Tibial nerve (tissue), 3 donors: ENCODE results near the gene NTN5.
A peak's percentile ranks its signal among the peaks of the same experiment; 100 is the strongest.

ENCODE experiments used
- POLR2A ChIP-seq, 2 donors: fragments of 450-650 bp; IDR thresholded peaks; one replicate each; pipeline ENCODE4 v1.6.1; 2017; ENCODE audit warnings: antibody characterized with exemption in 2 of 2, mild to moderate bottlenecking in 2 of 2, moderate library complexity in 2 of 2
- TF ChIP-seq, protein P1 (sequence below), 5 experiments: fragments of 200-600 bp in 3 of 5; fragments of 450-650 bp in 2 of 5; sonication (generic) in 3 of 5; IDR thresholded peaks; one replicate each; pipeline ENCODE4 v1.5.1; 2016 to 2019; ENCODE audit warnings: antibody characterized with exemption in 5 of 5, mild to moderate bottlenecking in 3 of 5, moderate library complexity in 2 of 5

DNA sequence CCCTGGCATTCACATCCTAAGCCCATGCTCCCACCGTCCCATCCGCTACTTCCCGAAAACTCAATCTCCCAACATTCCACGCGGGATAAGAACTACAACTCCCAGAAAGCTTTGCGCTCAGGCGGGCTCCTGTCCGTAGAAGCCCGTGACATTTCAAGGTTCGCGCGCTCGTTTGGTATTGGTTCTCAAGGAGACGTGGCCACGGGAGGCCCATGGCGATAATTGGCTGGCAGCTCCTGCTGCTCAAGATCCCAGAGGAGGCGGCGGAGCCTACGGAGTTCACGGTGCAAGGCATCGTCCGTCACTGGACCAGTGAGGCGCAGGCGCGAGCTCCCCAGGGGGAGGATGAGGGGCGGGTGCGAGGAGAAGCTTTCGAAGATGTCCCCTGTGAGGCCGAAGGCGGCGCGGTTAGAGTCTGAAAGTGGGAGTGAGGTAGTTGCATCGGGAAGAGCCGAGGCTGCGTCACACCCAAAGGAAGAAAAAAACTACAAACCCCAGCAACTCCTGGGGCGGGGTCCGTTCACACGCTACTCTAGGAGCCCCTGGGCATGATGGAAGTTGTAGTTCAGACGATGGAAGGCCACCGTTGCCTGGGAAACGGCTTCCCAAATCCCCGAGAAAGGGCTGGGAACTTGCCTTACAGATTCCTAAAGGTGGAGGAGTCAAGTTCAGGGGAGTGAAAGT, 47.9 kb upstream of the NTN5 start:
- TF ChIP-seq, protein P1, sequence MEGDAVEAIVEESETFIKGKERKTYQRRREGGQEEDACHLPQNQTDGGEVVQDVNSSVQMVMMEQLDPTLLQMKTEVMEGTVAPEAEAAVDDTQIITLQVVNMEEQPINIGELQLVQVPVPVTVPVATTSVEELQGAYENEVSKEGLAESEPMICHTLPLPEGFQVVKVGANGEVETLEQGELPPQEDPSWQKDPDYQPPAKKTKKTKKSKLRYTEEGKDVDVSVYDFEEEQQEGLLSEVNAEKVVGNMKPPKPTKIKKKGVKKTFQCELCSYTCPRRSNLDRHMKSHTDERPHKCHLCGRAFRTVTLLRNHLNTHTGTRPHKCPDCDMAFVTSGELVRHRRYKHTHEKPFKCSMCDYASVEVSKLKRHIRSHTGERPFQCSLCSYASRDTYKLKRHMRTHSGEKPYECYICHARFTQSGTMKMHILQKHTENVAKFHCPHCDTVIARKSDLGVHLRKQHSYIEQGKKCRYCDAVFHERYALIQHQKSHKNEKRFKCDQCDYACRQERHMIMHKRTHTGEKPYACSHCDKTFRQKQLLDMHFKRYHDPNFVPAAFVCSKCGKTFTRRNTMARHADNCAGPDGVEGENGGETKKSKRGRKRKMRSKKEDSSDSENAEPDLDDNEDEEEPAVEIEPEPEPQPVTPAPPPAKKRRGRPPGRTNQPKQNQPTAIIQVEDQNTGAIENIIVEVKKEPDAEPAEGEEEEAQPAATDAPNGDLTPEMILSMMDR (IDR thresholded peaks at IDR 0.05) = peak in 2 of 5 experiments; percentile 19 to 23
- peak in 1 of 2 donors; percentile 24 for TF ChIP-seq POLR2A (IDR thresholded peaks at IDR 0.05)
